ENCODE measurements around the gene OVCA2.
"Not testable (repeated sequence)": the region's sequence is repeated elsewhere in the genome, so short reads cannot be mapped to it uniquely, and the experiment has no call there.

OVCA2 gene

GRCh38 chr17:2041561-2042389, at the start of gene OVCA2:
Gene OVCA2, plus strand, starts transcription at chr17:2042022. Its CDS starts 26 bp downstream, at chr17:2042048.
- peak; percentile 96 for DNase-seq

DNA sequence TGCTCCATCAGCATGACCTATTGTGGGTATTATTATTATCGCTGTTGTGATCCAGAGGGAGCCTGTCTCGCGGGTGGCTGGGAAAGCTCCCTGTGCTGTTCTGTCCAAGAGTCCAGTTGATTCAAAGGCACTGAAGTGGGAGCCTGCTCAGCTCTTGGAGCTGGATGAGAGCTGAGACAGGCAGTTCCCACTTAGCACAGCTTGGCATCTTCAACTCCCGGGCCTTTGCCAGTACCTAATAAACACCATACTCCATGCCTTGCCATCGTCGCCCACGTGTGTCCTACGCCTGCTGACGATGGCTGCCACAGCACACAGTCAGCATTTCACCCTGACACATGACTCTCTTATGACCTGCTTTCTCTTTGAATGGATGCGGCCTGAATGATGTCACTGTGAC, 49.3 kb upstream of the OVCA2 start:
- DNase-seq, result no peak

DNA sequence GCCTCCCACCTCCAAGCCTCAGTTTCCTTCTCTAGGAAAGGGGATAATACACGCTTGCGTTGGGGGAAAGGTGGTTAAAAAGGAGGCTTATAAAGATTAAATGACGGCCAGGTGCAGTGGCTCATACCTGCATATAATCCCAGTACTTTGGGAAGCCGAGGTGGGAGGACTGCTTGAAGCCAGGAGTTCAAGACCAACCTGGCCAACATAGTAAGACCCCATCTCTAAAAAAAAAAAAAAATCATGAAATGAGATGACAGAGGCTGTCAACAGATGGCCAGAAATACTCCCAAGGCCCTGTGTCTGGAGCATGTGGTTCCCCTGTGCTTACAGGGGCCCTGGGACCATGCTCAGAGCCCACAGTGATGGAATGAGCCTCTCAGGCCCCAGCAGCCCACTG, 47.1 kb upstream of the OVCA2 start:
- DNase-seq, result no peak

DNA sequence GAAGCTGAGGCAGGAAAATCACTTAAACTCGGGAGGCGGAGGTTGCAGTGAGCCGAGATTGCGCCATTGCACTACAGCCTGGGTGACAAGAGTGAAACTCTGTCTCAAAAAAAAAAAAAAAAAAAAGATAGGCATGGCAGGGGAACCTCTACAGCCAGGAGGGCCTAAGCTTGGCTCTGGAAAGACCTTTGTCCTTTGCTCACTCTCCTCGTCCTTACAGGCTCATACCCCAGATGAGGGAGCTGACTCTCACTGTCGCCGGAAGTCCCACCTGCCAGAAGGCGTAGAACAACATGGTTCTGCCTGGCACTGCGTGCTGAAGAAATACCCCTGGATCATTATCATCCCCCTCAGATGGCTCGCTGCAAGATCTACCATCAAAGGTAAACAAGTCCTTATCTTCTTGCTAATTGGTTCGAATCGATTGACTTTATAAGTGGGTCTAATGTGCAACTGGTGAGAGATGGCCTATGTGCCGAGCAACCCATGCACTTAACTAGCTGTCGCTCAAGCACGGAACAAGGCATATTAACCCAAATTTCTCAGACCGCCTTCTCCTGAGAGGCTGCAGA, 46.4 kb upstream of the OVCA2 start:
- no peak for DNase-seq

DNA sequence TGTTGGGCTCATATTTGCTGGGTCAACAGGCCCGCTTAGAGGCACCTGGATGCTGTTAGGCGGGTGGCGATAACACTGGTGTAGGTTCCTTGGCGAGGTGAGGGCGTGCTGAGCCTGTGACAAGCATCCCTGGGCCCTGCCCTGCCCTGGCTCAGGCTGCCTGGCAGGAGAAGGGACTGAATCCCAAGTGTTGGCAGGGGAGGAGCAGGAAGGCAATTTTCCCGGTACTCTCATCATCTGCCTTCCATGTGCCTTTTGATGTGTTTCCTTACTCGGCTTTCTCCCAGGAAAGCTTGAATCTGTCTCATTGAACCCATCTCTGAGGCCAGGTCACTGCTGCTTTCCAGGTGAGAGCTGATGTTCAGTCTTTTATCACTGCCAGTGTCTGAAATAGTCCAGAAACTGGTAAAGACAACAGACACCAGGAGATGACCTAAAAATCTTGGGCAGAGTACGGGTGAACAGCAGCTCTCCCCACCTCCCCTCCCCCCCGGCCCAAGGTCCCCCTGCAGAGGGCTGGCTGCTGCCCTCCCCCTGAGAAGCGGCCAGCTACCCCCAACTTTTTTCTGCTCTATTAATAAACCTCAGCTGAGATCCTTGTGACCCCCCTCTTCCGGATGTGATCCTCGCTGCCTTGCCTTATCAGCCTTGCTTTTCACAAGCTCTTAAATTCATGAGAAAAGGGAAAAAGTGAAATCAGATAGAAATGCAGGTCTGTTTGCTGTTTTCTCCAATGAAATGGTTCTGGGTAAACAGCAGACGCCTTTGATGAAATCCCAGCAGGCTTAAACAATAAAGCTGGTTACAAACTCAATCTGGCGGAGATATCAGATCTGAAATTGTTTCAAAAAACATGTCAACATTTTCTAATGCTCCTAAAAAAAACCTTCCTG, 45.7 kb upstream of the OVCA2 start:
- DNase-seq, result no peak

GRCh38 chr17:1996800-1997288, 45.0 kb upstream of the OVCA2 start:
- no peak for DNase-seq

DNA sequence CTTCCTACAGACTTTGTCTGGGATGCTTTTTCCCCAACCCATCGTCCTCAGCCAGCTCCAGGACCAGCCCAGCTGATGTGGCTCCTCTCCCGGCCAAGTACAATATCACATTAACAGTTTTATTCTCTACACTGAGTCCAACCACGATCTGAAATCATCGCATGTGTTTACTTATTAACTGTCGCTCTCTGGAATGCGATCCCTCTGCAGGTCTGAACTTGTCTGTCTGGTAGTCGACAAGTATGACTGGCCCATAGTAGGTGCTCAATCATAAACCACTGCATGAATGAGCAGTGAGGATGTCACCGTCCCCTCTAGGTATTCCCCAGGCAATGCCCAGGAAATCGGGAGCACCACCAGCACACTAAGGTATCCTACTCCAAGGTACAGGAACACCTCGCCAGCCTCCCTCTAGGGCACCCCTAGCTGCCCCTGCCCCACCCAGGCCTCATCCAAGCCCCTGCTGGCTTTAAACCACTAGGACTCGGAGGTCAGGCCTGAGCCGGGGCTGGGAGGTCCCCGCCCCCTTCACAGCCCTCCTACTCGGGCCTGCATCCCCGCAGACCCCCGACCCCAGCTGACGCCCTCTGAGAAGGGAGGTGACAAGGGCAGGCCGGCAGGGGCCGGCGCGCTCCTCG, 44.4 kb upstream of the OVCA2 start:
- DNase-seq, result no peak

DNA sequence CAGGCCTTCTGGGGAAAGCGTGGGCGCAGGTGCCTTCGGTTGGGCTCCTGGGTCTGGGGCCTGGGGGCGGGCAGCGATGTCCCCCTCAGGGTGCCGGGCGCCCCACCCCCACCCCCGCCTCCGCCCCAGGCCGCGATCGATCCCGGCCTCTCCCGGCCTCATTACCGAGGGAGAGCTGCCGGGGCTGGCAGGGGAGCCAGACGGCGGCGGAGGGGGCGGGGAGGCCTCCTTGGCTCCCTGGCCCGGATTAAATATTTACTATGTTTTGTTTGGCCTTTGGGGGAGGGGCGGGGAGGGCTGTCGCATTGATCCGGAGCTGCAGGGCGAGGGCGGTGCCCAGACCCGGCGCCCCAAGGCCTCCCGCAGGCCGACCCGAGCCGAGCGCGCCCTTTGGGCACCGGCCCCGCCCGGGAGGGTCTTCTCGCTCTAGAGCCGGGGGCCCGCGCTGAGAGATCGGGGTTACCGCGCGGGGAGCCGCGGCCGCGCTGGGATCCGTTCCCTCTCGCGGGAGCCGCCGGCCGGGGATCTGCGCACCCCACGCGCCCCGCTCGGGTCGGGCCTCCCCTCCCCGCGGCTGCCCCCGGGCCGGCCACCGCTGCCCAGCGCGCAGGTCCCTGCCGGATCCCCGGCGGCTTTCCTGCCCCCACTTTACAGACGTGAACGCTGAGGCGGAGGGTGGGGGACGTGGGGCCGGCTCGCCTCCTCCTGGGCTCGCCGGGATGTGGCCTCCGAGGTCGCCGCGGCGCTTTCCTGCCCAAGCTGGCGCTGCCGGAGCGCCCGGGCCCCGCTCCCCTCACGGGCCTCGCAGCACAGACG, 43.7 kb upstream of the OVCA2 start:
- no peak for DNase-seq

DNA sequence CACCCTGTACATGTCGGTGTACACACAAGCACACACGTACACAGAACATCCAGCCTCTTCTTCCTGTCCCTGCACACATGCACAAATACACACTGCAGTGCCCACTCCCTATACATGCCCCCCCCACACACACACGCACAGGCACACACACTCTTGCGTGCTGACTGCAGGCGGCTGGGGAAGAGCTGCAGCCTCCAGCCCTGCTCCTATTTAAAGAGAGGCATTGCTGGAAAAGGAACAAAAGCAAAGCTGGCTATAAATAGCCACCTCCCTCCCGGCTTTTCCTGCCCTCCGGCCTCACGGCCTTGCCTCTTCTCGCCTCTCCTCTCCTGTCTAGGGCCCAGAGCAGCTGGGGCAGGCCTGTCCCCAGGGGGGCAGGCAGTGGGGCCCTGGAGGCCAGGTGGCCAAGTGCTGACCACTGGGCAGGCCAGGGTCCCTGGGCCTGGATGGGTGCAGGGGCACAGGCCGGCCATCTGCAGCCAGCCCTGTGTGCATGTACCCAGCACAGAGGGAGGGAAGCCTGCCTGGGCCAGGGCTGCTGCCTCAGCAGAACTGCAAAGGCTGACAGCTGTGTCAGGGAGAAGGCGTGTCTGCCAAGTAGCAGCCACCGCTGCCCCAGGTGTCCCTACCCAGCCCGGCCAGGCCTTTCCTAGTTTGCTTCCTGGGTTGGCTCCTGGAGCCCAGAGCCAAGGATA, 42.1 kb upstream of the OVCA2 start:
- DNase-seq, result no peak

- DNase-seq, result no peak
Observed at GRCh38 chr17:2002767-2003329, 39.0 kb upstream of the OVCA2 start.

GRCh38 chr17:2003525-2003924, 38.3 kb upstream of the OVCA2 start:
- no peak for DNase-seq

DNA sequence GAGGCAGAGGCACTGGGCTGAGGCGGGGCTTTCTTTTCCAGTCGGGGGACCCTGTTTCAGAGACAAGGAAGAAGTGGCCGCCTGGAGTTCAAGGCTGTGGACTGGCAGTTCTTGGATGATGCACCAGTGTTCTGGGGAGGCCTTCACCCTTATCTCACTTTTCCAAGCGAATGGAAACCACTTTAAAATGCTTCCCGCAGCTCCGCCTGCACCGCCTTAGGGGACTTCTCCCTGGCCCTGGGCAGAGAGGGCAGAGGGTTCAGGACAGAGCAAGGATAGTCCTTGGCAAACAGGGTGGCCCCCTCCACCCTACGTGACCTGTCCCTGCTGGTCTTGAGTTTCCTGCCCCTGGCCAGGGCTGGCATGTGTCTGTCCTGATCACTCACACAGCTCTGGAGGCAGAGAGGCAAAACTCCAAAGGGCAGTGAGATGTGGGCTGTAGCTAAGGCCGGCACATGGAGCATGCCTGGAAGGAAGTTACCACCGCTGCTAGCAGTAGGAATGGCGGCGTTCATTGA, 37.3 kb upstream of the OVCA2 start:
- DNase-seq, result no peak

GRCh38 chr17:2008332-2009126, 33.3 kb upstream of the OVCA2 start:
- DNase-seq, result no peak

DNA sequence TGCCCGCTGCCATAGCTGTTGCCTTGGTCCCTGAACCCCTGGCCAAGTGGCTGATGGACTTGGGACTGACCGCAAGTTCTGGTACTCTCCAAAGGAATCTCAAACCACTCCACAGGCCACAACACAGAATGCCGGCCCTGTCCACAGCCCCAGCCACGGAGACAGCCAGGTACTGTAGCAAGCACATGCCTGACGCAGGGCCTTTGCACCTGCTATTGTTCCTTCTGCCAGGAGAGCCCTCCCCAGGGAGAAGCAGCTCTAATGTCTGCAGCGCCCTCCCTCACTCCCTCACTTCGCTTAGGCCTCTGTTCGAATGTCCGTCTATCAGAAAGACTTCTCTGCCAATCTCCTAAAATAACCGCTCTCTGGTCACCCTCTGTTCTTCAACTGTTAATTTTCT, 32.1 kb upstream of the OVCA2 start:
- no peak for DNase-seq

DNA sequence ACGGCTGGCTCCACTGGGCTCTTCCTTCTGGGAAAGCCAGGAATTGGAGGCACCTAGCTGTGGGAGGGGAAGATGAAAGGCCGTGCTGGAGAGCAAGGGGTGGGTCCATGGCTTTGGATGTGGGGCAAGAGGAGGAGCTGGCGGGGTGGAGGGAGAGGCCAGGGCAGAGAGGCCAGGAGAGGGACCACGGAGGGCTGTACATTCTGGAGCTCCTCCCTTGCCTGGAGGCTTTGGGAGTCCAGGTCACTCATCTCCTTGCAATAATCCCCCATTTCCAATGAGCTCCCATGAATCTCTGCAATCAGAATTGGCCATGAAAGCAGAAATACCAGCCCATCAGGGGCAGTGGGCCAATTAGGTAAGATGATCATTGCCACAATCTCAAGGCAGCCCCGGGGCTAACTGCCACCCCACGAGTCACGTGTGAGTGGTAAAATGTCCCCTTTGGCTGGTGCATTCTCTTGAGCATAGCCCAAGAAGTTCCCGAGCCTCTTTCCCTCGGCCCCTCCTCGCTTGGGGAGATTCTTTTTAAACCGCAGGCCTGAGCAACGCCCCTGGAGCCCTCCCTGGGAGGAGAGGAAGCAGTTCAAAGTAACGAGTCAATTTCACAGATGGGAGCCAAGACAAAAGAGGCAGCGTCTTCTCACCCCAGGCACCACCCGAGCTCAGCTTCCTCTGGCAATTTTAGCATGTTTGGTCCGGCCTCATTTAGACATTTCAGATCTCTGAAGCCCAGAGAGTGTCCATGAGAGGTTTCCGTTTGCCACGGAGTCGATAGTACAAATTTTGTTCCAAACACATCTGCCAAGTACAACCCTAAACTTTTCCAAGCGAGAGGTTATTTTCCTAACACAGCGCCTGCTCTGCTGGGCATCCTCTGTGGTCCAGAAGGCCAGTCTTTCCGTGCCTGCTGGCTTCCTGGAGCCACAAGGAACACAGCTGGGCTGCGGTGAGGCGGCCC, 30.1 kb upstream of the OVCA2 start:
- no peak for DNase-seq

GRCh38 chr17:2012499-2012898, 29.3 kb upstream of the OVCA2 start:
- no peak for DNase-seq

DNA sequence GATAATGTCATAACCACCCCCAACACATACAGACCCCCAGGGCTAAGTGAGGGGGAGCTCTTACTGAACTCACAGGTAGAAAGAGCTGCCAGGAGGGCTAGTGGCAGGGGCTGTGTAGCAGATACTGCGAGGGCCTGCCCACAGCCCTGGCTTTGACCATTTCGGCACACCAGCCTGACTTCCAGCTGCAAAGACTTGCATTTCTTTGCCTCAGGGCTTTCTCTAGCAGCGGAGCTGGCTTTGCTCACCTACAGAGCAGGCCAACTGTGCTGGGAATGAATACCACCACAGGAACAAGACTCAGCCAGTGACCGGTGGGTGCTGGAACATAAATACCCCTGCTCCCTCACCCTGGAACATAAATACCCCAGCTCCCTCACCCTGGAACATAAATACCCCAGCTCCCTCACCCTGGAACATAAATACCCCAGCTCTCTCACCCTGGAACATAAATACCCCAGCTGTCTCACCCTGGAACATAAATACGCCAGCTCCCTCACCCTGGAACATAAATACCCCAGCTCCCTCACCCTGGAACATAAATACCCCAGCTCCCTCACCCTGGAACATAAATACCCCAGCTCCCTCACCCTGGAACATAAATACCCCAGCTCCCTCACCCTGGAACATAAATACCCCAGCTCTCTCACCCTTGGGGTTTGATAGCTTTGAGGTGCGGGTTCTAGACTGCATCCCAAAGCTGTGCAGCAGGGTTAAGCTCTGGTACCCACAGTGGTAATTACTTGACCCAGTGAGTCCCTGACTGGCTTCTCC, 28.4 kb upstream of the OVCA2 start:
- not testable (repeated sequence) for DNase-seq

DNA sequence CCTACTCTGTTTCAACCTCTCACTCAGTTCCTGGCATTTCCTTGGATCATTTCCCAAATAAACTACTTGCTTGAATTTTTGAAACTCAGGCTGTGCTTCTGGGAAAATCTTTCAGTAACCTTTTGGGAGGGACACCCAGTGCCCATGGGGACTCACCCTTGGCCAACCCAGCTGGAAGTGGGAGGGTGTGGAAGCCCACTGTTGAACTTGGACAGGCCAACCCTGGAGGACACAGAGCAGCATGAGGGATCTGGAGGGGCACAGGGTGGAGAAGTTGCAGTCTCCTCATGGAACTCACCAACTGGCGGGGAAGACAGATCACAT, 27.9 kb upstream of the OVCA2 start:
- no peak for DNase-seq

All from activated CD4-positive, CD25-positive, alpha-beta regulatory T cell treated with anti-CD3 and anti-CD28 coated beads, Interleukin-2, amount 50 U/mL, for 72 hours (primary cell).